ENCODE results near the gene KANK3. TPM values are rescaled to one million over a fixed set of nuclear protein-coding genes. Genes with fewer than 3 reads are reported as not detected.

The KANK3 gene
- polyA plus RNA-seq, 2 of the 4 experiments (the other 2 are of a cell fraction), result 1.0 to 1.5 TPM

DNA sequence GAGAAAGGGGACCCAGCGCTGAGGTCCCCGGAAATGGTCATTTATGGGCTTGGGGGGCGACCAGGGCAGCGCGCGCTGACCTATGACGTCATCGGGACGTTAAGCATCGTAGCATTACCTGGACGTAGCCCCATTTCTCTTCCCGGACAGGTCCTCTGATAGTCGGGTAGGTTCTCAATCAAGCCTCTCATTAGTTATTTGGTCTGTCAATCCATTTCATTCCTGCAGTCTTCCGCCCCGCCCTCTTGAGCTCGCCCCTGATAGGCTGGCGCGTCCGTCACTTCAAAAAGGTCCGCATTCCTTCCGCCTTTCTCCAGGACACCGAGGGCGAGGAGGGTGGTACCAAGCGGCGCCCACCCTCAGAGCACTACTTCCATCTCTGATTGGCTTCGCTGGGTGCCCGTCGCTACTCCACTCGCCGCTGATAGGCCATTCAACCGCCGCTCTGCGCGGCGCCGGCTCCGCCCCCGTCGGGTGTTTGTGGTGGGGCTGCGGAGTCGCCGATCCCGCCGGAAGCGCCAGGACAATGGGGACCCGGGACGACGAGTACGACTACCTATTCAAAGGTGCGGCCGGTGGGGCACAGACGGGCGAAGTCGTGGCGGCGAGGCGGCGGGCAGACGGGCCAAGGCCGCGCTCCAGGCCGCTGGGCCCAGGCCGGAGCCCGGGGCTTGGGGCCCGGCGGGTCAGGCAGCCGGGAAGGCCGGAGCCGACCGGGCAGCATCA, 47.0 kb upstream of the KANK3 start, which contains the start of gene RAB11B (continued):
- TF ChIP-seq ZFP36 (IDR thresholded peaks at IDR 0.05; ENCODE audit: borderline replicate concordance, partially characterized antibody) (peak; percentile 68), MAX (IDR thresholded peaks at IDR 0.05) (peak; percentile 23; the same call in 1 of the 2 replicates), ESRRA (IDR thresholded peaks at IDR 0.05; ENCODE audit: borderline replicate concordance, low read length) (no peak), HOXB13 (CRISPR knock-in tag; IDR thresholded peaks at IDR 0.05; ENCODE audit: low read depth) (0 out of 2 replicates have a peak, but pooled peaks have one; percentile 39), HOXA7 (CRISPR knock-in tag; IDR thresholded peaks at IDR 0.05) (no peak), RARB (CRISPR knock-in tag; IDR thresholded peaks at IDR 0.05) (no peak), KDM1A (IDR thresholded peaks at IDR 0.05; ENCODE audit: low read depth) (no peak), CHD4 (IDR thresholded peaks at IDR 0.05; ENCODE audit: borderline replicate concordance) (no peak), SMC3 (IDR thresholded peaks at IDR 0.05) (no peak), HDAC2 (IDR thresholded peaks at IDR 0.05) (no peak), ZC3H11A (IDR thresholded peaks at IDR 0.05) (no peak), ZNF302 (CRISPR knock-in tag; IDR thresholded peaks at IDR 0.05) (no peak), MYC (IDR thresholded peaks at IDR 0.05; ENCODE audit: borderline replicate concordance, low read length) (no peak), RFX5 (IDR thresholded peaks at IDR 0.05) (peak; percentile 54; the same call in 1 of the 2 replicates), TP53 (CRISPR knock-in tag; IDR thresholded peaks at IDR 0.05) (peak; percentile 67; the same call in 1 of the 2 replicates), GATA3 (IDR thresholded peaks at IDR 0.05; ENCODE audit: borderline replicate concordance) (no peak; the same call in 1 of the 2 replicates), REST (IDR thresholded peaks at IDR 0.05) (peak; percentile 31; the same call in 1 of the 2 replicates), JUN (IDR thresholded peaks at IDR 0.05) (peak in 1 of 2 experiments; percentile 57; a peak in 1 of 5 replicates), USF2 (IDR thresholded peaks at IDR 0.05) (no peak)
- TF ChIP-seq, protein P1, sequence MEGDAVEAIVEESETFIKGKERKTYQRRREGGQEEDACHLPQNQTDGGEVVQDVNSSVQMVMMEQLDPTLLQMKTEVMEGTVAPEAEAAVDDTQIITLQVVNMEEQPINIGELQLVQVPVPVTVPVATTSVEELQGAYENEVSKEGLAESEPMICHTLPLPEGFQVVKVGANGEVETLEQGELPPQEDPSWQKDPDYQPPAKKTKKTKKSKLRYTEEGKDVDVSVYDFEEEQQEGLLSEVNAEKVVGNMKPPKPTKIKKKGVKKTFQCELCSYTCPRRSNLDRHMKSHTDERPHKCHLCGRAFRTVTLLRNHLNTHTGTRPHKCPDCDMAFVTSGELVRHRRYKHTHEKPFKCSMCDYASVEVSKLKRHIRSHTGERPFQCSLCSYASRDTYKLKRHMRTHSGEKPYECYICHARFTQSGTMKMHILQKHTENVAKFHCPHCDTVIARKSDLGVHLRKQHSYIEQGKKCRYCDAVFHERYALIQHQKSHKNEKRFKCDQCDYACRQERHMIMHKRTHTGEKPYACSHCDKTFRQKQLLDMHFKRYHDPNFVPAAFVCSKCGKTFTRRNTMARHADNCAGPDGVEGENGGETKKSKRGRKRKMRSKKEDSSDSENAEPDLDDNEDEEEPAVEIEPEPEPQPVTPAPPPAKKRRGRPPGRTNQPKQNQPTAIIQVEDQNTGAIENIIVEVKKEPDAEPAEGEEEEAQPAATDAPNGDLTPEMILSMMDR (IDR thresholded peaks at IDR 0.05), result no peak
- TF ChIP-seq, protein P2, sequence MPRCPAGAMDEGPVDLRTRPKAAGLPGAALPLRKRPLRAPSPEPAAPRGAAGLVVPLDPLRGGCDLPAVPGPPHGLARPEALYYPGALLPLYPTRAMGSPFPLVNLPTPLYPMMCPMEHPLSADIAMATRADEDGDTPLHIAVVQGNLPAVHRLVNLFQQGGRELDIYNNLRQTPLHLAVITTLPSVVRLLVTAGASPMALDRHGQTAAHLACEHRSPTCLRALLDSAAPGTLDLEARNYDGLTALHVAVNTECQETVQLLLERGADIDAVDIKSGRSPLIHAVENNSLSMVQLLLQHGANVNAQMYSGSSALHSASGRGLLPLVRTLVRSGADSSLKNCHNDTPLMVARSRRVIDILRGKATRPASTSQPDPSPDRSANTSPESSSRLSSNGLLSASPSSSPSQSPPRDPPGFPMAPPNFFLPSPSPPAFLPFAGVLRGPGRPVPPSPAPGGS (IDR thresholded peaks at IDR 0.05), result no peak
- TF ChIP-seq, protein P3, sequence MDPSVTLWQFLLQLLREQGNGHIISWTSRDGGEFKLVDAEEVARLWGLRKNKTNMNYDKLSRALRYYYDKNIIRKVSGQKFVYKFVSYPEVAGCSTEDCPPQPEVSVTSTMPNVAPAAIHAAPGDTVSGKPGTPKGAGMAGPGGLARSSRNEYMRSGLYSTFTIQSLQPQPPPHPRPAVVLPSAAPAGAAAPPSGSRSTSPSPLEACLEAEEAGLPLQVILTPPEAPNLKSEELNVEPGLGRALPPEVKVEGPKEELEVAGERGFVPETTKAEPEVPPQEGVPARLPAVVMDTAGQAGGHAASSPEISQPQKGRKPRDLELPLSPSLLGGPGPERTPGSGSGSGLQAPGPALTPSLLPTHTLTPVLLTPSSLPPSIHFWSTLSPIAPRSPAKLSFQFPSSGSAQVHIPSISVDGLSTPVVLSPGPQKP (IDR thresholded peaks at IDR 0.05; ENCODE audit: low read depth, low read length), result peak; percentile 84; the same call in 1 of the 2 replicates
